BLaER1 treated with 17β-estradiol and CSF1 and Interleukin-3, amounts not matched to agents 10 nM and 100 nM (cell line): ENCODE measurements around the gene FAM3A.
A peak's percentile ranks its signal among the peaks of the same experiment; 100 is the strongest.

Source experiments
- H3K27ac ChIP-seq, 11 experiments: shearing (Covaris generic); formaldehyde crosslinking; 2 replicates each; pipeline ENCODE4 v1.8.1; 2022
- H3K27me3 ChIP-seq, 11 experiments: shearing (Covaris generic); formaldehyde crosslinking; 2 replicates each; pipeline ENCODE4 v1.8.1; 2022
- H3K36me3 ChIP-seq, 11 experiments: shearing (Covaris generic); formaldehyde crosslinking; 2 replicates each; pipeline ENCODE4 v1.8.1; 2022
- H3K4me1 ChIP-seq, 10 experiments: shearing (Covaris generic); formaldehyde crosslinking; 2 replicates each; pipeline ENCODE4 v1.8.1; 2022
- H3K4me2 ChIP-seq, 11 experiments: shearing (Covaris generic); formaldehyde crosslinking; 2 replicates each; pipeline ENCODE4 v1.8.1; 2022
- H3K4me3 ChIP-seq, 10 experiments: shearing (Covaris generic); formaldehyde crosslinking; 2 replicates each; pipeline ENCODE4 v1.8.1; 2022
- H3K9ac ChIP-seq, 11 experiments: shearing (Covaris generic); formaldehyde crosslinking; 2 replicates each; pipeline ENCODE4 v1.8.1; 2022
- H3K9me3 ChIP-seq, 11 experiments: shearing (Covaris generic); formaldehyde crosslinking; replicated peaks in 1 of 11; 2 replicates each; pipeline ENCODE4 v1.8.1; 2022
- H4K20me1 ChIP-seq, 11 experiments: shearing (Covaris generic); formaldehyde crosslinking; 2 replicates each; pipeline ENCODE4 v1.8.1; 2022
- Cebpa-rat ChIP-seq, 11 experiments: shearing (Covaris generic); IDR thresholded peaks; 2 replicates each; pipeline ENCODE4 v1.8.1; 2022

The FAM3A gene

DNA sequence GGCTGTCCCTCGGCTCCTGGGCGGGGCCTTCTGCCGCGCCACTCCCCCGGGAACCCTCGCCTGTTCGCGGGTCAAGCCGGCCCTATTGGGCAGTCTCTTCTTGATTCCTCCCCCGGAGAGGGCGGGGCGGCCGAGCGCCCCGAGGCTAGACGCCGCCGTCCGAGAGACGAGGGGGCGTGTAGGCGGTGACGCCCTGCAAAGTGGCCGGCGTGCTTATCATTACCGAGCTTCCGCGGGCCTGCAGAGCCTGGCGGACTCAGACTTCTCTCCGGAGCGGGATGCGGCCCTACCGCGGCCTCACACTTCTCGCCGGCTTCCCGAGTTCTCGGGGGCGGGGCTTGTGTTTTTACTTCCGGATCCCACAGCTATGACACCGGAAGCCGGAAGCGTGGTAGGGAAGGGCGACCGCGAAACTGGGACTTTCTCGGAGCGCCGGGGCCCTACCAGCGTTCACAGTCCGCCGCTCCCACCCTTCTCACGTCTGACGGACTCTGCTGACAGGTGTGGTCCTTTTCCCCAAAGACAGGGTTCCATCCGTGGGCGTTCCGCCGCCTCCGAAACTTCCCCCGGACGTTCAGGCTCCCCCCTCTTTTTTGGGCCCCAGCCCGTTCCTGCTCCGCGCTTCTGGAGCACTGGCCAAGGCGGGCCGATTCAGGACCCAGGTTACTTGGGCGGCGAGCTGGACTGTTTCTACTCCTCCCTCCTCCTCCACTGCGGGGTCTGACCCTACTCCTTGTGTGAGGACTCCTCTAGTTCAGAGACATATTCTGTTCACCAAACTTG, 31.4 kb upstream of the FAM3A start, which contains the start of gene IKBKG:
Gene IKBKG (plus strand): TSS at position 376 of the 783 bp plus-strand sequence. CDS start 4,383 bp downstream, outside the sequence.
- Histone ChIP-seq H3K27ac (peak within 1 kb of the TSS; percentile 66 to 98 (median 87)), H3K4me1 (peaks cover 49 to 66% (median 54%) of the 10 kb centered on the region in 10 experiments), H3K27me3 (peaks cover 40 to 82% (median 64%) of the 10 kb centered on the region in 11 experiments), H4K20me1 (peaks cover 0 to 42% (median 22%) of the 10 kb centered on the region in 11 experiments; a peak in 15 of 22 replicates), H3K4me3 (peak within 1 kb of the TSS; percentile 58 to 80 (median 74)), H3K36me3 (peaks cover 0 to 20% (median 9%) of the 10 kb centered on the region in 11 experiments; a peak in 9 of 22 replicates), H3K4me2 (peak within 1 kb of the TSS; percentile 82 to 92 (median 86)), H3K9ac (peak within 1 kb of the TSS; percentile 84 to 91 (median 87)), H3K9me3 (peaks cover 0 to 53% (median 22%) of the 10 kb centered on the region in 11 experiments; a peak in 17 of 22 replicates)
- TF ChIP-seq Cebpa-rat (IDR thresholded peaks at IDR 0.05), result no peak

DNA sequence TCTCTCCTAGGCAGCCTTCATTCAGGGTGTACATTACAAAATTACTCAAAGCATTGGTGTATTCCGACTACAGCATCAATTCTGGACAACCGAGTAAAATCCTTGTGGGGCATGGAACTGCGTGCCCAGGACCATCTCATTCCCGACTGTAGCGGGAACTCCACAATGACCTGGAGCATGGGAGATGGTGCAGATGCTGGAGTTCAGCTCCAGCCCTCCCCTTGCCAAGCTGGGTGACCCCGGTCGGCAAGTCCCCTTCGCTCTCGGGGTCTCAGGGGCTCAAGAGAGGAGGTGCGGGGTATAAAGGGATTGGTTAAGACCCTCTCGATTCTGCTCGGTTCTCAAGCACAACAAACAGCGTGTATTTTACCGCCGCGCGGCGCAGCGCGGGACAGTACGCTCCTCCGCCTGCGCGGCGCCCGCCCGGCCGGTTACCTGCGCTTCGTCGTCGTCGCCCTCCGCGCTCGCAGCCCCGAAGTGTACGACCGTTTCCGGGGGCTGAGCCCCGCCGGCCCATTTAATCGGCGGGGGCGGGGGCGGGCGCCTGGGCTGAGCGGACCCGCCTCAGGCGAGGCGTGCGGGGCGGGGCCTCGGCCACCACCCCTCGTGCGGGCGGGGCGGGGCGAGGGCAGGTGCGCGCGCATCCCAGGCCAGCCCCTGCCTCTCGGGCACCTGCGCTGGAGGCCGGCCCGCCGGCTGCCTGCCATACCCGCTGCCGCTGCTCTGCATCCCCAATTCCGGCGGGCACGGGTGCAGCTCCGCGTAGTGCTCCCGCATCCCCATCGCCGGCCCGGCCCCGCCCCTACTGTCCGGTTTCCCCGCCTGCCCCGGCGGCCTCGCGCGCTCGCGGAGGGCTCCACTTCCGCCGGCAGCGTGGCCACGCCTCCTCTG, 30.6 kb upstream of the FAM3A start, which contains the start of gene G6PD:
Gene G6PD (minus strand): TSS at position 493 of the 891 bp plus-strand sequence. CDS start 691 bp downstream, outside the sequence.
- Histone ChIP-seq H4K20me1 (peaks cover 0 to 37% (median 17%) of the 10 kb centered on the region in 11 experiments; a peak in 15 of 22 replicates), H3K4me3 (peak within 1 kb of the TSS; percentile 58 to 80 (median 74)), H3K27ac (peak within 1 kb of the TSS; percentile 66 to 98 (median 87)), H3K36me3 (peaks cover 0 to 20% (median 9%) of the 10 kb centered on the region in 11 experiments; a peak in 9 of 22 replicates), H3K4me1 (peaks cover 52 to 66% (median 60%) of the 10 kb centered on the region in 10 experiments), H3K4me2 (peak within 1 kb of the TSS; percentile 70 to 92 (median 86)), H3K9me3 (peaks cover 0 to 48% (median 22%) of the 10 kb centered on the region in 11 experiments; a peak in 17 of 22 replicates), H3K9ac (peak within 1 kb of the TSS; percentile 84 to 91 (median 87)), H3K27me3 (peaks cover 40 to 84% (median 67%) of the 10 kb centered on the region in 11 experiments)
- TF ChIP-seq Cebpa-rat (IDR thresholded peaks at IDR 0.05), result no peak

DNA sequence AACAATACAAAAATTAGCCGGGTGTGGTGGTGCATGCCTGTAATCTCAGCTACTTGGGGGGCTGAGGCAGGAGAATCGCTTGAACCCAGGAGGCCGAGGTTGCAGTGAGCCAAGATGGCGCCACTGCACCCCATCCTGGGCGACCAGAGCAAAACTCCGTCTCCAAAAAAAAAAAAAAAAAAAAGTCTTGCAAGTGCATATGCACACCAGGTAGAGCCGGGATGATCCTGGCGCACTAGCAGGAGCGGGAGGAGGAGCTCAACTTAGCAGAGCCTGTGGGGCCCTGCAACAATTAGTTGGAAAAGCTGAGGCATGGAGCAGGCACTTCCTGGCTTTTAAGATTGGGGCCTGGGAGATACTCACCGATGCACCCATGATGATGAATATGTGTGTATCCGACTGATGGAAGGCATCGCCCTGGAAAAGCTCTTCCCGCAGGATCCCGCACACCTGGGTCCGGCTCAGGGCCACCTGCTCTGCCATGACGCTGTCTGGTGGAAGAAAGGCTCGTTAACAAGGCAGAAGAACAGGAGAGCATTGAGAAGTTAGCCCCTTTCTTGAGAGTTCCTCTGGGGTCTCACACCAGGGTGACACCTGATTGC, 29.7 kb upstream of the FAM3A start:
- peaks cover 60 to 71% (median 67%) of the 10 kb centered on the region in 10 experiments for H3K4me1 ChIP-seq
- no peak for TF ChIP-seq Cebpa-rat (IDR thresholded peaks at IDR 0.05)
- H3K36me3 ChIP-seq, result peaks cover 0 to 27% (median 9%) of the 10 kb centered on the region in 11 experiments; a peak in 11 of 22 replicates
- peak overlapping the region; percentile 70 to 92 (median 86) for H3K4me2 ChIP-seq
- peaks cover 0 to 41% (median 22%) of the 10 kb centered on the region in 11 experiments; a peak in 17 of 22 replicates for H3K9me3 ChIP-seq
- H3K4me3 ChIP-seq, result peak overlapping the region; percentile 58 to 80 (median 74)
- H3K27me3 ChIP-seq, result peaks cover 38 to 84% (median 67%) of the 10 kb centered on the region in 11 experiments
- H4K20me1 ChIP-seq, result peaks cover 4 to 29% (median 16%) of the 10 kb centered on the region in 11 experiments; a peak in 16 of 22 replicates
- H3K9ac ChIP-seq, result peak overlapping the region; percentile 84 to 91 (median 87); a peak in 21 of 22 replicates
- peak overlapping the region in 9 of 11 experiments; percentile 85 to 98 (median 94); a peak in 18 of 22 replicates for H3K27ac ChIP-seq

DNA sequence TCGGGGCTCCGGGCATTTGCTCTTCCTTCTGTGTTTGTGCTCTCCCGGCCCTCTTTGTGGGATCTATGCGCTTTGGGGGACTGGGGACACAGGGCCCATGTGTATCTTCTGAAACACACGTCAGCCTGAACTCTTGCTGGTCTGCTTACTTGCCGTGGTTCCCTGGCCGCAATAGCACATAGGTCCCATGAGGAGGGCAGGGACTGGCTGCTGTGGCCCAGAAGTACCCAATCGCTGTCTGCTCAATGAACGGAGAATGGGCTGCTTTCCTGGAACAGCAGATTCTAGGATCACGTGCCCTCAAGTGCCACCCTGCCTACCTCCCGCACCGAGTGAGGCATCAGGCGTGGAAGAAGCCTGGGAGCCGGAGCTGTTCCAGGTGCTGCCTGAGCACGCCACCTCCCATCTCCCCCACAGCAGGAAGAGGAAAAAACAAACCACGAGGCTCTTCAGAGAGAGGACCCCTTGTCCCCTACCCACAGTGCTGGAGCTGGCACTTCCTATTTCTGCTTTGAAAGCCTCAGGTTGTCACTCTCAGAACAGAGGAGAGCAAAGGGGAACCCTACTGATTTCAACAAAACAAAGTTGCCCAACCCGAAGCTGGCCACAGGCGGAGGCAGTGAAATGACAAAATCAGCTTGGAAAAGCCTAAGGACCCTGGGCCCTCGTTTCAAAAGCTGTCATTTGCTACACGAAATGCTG, 26.8 kb upstream of the FAM3A start:
- Histone ChIP-seq H3K36me3 (peaks cover 0 to 34% (median 13%) of the 10 kb centered on the region in 11 experiments; a peak in 11 of 22 replicates), H3K27me3 (peaks cover 46 to 85% (median 76%) of the 10 kb centered on the region in 11 experiments), H3K4me3 (peak overlapping the region in 9 of 10 experiments; percentile 5 to 80 (median 39); a peak in 15 of 20 replicates), H3K27ac (peak overlapping the region; percentile 69 to 98 (median 94)), H4K20me1 (peaks cover 0 to 31% (median 3%) of the 10 kb centered on the region in 11 experiments; a peak in 11 of 22 replicates), H3K4me1 (peaks cover 48 to 73% (median 57%) of the 10 kb centered on the region in 10 experiments), H3K4me2 (peak overlapping the region; percentile 70 to 92 (median 86)), H3K9me3 (peaks cover 0 to 29% (median 22%) of the 10 kb centered on the region in 11 experiments; a peak in 17 of 22 replicates), H3K9ac (peak overlapping the region; percentile 69 to 87 (median 81))
- TF ChIP-seq Cebpa-rat (IDR thresholded peaks at IDR 0.05), result peak in 10 of 11 experiments; percentile 64 to 91 (median 86); a peak in 18 of 22 replicates

DNA sequence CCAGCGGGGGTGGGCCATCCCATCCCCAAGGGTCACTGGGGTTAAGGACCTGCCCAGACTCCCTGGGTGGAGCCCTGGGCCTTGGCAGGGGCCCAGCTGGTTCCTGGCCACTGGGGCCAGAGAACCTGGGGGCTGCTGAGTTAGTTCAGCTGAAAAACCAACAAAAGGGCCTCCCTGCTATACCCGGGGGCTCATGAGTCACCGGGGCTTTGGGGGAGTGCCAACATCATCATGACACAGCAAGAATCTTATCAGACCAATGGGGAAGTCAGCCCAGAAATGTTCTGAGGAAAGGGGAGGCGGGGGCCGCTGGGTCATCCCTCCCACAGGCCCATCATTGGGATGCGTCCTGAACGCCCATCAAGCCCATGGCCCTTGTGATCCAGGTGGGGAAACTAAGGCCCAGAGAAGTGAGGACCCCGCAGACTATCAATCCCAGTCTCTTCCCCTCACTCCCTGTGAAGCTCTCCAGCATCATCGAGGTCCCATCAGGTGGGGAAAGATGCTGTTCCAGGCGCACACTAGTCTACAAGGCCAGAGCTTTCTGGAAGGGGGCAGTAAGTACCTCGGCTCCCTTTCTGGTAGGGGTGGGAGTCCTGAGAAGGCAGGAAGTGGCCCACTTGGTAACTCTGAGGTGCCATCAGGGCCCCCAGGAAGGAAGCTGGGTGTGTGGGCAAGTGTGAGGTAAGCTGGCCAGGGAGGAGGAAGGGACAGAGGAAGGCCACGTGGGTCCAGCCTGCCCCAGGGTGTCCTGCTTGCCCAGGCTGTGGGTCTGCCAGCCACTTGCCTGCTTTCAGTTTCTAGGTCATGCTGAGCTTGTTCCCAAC, 26.1 kb upstream of the FAM3A start:
- Histone ChIP-seq H3K4me3 (peak overlapping the region in 9 of 10 experiments; percentile 5 to 80 (median 39); a peak in 14 of 20 replicates), H3K9me3 (peaks cover 0 to 21% (median 14%) of the 10 kb centered on the region in 11 experiments; a peak in 17 of 22 replicates), H3K4me2 (peak overlapping the region; percentile 70 to 92 (median 86)), H3K36me3 (peaks cover 0 to 34% (median 13%) of the 10 kb centered on the region in 11 experiments; a peak in 11 of 22 replicates), H3K4me1 (peaks cover 48 to 73% (median 57%) of the 10 kb centered on the region in 10 experiments), H3K27me3 (peaks cover 54 to 93% (median 84%) of the 10 kb centered on the region in 11 experiments), H3K27ac (peak overlapping the region; percentile 69 to 98 (median 94)), H3K9ac (peak overlapping the region; percentile 69 to 87 (median 81)), H4K20me1 (peaks cover 0 to 39% (median 7%) of the 10 kb centered on the region in 11 experiments; a peak in 10 of 22 replicates)
- no peak for TF ChIP-seq Cebpa-rat (IDR thresholded peaks at IDR 0.05)

DNA sequence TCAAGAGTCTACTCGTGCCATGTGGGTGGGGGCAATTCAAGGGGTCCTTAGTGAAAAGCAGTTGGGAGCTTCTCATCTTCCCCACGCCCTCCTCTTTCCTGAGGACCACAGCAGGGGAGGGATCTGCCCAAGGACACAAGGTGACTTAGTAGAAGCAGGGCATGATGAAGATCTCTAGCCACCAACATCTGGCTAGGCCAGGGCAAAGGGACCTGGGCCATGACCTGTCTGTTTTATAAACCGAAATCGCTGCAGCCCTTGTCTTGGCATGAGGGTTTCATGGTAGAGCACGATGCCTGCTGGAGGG, 25.5 kb upstream of the FAM3A start:
- Histone ChIP-seq H3K36me3 (peaks cover 0 to 34% (median 13%) of the 10 kb centered on the region in 11 experiments; a peak in 11 of 22 replicates), H3K27me3 (peaks cover 58 to 97% (median 89%) of the 10 kb centered on the region in 11 experiments), H3K4me3 (peak overlapping the region in 3 of 10 experiments; percentile 17 to 80 (median 36); a peak in 3 of 20 replicates), H3K4me2 (peak overlapping the region; percentile 70 to 92 (median 86); a peak in 21 of 22 replicates), H4K20me1 (peaks cover 0 to 41% (median 9%) of the 10 kb centered on the region in 11 experiments; a peak in 11 of 22 replicates), H3K9me3 (peaks cover 0 to 15% (median 10%) of the 10 kb centered on the region in 11 experiments; a peak in 15 of 22 replicates), H3K9ac (peak overlapping the region; percentile 69 to 87 (median 81)), H3K27ac (peak overlapping the region; percentile 69 to 98 (median 94); a peak in 21 of 22 replicates), H3K4me1 (peaks cover 48 to 73% (median 57%) of the 10 kb centered on the region in 10 experiments)
- no peak for TF ChIP-seq Cebpa-rat (IDR thresholded peaks at IDR 0.05)
